Fibroblast of the conjunctiva (primary cell): Measurements from ENCODE around the gene PZP.

Experiments used
- DNase-seq: peaks from one replicate; pipeline ENCODE4 v3.0.0-alpha.2; 2010; ENCODE audit warnings: low read depth

The PZP gene

DNA sequence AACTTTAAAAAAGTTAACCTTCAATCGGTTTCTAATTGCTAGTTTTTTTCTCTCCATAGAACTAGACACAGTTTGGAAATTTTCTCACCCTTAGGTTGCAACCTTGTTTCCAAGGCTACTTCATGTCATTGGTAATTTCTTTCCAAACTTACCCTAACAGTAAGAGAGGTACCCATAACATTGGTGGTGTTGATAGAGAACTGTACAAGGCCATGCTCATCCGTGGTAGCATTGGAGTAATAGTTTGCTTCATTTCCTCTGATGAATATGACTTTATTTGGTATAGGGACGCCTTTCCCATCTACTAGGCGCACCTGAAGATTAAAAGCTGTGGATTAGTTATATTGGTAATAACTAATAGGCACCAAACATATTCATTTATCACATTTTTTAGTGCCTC is 104.1 kb downstream of the PZP start:
- no peak for DNase-seq

DNA sequence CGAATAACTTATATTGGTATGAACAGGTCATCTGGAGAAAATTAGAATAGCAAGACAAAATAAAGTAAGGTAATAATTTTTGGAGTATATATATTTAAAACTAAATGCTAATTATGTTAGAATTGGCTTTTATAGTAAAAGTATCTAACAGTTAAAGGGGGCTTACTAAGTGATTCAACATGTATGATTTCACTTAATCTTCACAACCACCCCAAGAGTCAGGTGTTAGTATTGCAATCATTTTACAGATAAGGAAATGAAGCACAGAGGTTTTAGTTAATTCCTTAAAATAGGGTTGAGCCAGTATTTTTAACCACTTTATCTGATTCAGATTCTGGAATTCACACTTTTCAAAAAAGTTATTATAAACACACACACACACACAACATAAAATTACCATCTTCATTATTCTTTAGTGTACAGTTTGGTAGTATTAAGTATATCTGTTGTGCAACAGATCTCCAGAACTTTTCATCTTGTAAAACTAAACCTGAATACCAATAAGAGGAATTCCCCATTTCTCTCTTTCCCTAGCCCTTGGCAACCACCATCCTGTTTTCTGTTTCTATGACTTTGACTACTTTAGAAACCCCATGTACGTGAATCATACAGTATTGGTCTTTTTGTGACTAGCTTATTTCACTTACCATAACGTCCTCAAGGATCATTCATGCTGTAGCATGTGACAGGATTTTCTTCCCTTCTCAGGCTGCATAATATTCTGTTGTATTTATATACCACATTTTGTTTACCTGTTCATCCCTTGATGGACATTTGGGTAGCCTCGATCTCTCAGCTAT is 104.9 kb downstream of the PZP start:
- no peak for DNase-seq

DNA sequence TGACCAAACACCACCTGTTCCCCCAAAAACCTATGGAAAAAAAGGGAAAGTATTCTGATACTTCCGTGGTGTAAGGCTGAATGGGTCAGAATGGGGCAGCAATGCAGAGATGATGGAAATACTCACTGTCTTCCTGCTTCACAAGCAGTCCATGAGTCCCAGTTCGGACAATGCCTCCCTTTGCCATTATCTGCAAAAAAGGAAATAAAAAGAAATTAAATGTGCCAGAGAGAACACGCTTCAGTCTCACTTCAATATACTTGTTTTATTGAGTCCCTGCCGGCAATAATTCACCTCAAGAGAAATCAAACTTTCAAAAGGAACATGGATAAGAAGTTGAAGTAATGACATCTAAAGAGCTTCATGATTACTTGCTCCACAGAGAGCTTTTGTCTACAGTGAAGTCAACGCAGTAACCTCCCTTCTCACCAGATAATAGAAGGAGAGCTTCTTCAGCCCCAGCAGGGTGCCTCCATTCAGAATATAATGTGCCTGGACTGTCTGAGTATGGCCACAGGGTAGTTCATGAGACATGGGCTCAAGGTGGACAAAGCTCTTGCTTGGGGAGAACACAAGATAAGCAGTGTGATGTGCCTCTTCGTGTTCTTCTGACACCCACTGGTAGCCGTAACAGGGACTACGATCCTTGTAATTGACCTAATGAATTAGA is 107.0 kb downstream of the PZP start:
- DNase-seq, result no peak

DNA sequence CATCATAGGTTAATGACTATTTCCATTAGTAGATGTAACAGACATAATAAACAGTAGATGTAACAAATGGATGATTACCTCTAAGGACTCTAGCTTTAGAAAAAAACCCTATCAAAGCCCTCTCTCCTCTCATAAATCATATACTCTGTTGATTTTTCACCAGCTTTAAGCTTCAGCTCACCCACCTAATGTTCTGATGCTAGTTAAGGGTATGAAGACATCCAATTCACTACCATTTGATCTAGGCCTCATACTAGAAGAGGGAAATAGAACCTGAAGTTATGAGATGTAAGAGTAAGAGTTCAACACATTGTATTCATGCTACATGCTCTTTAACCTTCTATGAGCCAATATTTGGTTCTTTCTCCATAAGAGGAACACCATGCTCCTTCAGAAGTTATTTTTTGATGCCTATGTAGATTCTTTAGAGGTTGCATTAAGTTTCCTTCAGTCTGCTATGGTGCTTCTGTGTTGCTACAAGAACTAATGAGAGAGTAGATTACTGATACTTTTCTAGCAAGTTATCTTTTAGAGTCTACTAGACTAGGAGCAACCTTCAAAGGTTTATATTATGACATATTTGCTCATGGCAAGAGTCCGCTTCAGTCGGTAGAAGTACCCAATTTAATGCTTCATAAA is 108.5 kb downstream of the PZP start:
- no peak for DNase-seq
